Activated CD8-positive, alpha-beta memory T cell treated with anti-CD3 and anti-CD28 coated beads for 36 hours (primary cell): ENCODE results near the gene NEK8. TPM values are rescaled to one million over a fixed set of nuclear protein-coding genes. Genes with fewer than 3 reads are reported as not detected.

ENCODE experiments used
- CTCF ChIA-PET: fragments of 350-600 bp; sonication (Branson Sonifier 250); formaldehyde crosslinking; loops from one replicate; lab custom pipeline; 2021; ENCODE audit warnings: antibody characterized with exemption; lab: Charles Lee
- POLR2A ChIA-PET: fragments of 350-600 bp; sonication (Branson Sonifier 250); formaldehyde crosslinking; loops from one replicate; lab custom pipeline; 2021; ENCODE audit warnings: antibody characterized with exemption; lab: Charles Lee
- total RNA-seq, 2 experiments: library from RNA; stranded (reverse); gene quantifications; one replicate each; pipeline ENCODE4 v1.2.3, GENCODE V29; 2021

Gene NEK8
- total RNA-seq, 2 experiments from 2014 or later: 6.0 to 6.8 TPM

DNA sequence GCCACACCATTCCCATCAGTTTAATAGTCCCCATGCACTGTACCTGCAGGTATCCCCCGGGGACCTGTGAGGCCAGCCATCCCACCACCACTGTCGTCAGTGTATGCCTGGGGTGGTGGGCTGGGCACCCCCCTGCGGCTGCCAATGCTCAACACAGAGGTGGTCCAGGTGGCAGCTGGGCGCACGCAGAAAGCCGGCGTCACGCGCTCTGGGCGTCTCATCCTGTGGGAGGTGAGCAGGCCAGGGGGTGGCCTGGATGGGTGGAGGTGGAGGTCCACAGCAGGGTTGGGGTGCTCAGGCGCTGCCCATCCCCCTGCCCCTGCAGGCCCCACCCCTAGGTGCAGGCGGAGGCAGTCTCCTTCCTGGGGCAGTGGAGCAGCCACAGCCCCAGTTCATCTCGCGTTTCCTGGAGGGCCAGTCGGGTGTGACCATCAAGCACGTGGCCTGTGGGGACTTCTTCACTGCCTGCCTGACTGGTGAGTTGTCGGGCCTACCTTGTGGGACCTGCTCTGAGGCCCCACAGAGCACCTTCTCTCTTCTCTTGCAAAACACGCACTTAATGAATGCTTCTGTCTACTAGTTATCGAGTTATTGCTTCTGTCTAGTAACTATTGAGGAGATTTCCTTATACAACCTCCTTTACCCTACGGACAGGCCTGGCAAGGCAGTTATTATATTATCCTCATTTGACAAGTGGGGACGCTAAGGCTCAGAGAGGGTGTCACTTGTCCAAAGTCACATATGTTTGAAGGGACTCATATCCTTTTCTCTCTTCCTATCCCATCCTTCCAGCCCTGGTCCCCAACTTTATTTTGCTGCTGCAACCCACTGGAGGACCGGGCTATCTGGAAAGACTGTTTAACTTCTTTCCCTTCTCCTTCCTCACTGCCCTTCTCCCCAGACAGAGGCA, 9.4 kb downstream of the NEK8 start:
- ChIA-PET CTCF (no interaction called here), POLR2A (no interaction called here)

DNA sequence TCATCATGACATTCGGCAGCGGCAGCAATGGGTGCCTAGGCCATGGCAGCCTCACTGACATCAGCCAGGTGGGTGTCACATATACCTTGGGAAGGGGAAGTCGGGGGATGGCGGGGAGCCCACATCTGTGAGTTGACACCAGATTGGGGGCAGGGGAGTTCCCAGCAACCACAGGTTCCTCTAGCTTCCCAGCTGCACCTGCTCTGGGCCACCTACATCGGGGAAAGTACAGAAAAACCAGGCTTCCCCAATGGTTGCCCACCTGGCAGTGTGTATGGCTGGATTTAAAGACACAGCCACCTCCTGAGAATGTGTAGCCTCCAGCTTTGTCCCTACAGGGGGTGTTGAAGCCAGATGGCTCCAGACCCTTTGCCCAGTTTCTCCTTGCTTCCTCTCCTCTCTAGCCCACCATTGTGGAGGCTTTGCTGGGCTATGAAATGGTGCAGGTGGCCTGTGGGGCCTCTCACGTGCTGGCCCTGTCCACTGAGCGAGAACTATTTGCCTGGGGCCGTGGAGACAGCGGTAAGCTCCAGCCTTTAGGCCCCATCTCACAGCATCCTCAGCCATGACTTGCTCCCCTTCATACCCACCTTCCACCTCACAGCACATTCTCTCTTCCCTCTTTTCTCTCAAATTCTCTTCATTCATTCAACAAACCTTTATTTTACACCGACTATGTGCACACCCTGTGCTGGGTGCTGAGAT, 10.2 kb downstream of the NEK8 start:
- CTCF ChIA-PET: no interaction called here
- POLR2A ChIA-PET: no interaction called here

DNA sequence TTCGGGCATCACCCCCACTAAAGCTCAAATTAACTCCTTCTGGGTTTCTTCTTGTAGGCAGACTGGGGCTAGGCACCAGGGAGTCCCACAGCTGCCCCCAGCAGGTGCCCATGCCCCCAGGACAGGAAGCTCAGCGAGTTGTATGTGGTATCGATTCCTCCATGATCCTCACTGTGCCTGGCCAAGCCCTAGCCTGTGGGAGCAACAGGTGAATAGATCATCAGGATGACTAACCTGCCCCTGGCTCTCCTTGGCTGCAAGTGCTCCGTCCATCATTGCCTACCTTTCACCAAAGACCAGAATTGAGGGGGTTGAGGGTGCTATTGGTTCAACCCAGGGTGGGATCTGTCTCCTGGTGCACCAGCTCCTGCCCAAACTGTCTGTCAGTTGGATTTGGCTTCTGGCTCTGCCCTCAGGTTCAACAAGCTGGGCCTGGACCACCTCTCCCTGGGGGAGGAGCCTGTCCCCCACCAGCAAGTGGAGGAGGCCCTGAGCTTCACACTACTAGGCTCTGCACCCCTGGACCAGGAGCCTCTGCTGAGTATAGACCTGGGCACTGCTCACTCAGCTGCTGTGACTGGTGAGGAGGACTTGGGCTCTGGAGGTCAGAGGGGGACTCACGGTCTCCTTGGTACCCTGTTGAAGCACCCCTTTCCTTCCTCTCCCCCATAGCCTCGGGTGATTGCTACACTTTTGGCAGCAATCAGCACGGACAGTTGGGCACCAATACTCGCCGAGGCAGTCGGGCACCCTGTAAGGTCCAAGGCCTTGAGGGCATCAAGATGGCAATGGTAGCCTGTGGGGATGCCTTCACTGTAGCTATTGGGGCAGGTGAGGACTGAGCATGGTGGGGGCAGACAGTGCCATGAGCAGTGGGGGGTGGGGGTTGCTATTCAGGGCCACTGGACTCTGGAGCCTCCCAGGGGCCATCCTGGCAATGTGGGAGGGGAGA, 12.1 kb downstream of the NEK8 start:
- CTCF ChIA-PET: interaction anchor here (1.2 to 14.9 kb wide), 3 partner anchors 11 to 16 kb away, joined by 3 to 286 read pairs (median 3); partner anchors contain the start of genes NEK8 and TLCD1
- POLR2A ChIA-PET: interaction anchor here (0.6 kb wide), 1 partner anchor 13 kb away, joined by 3 read pairs; no protein-coding TSS in a partner anchor

DNA sequence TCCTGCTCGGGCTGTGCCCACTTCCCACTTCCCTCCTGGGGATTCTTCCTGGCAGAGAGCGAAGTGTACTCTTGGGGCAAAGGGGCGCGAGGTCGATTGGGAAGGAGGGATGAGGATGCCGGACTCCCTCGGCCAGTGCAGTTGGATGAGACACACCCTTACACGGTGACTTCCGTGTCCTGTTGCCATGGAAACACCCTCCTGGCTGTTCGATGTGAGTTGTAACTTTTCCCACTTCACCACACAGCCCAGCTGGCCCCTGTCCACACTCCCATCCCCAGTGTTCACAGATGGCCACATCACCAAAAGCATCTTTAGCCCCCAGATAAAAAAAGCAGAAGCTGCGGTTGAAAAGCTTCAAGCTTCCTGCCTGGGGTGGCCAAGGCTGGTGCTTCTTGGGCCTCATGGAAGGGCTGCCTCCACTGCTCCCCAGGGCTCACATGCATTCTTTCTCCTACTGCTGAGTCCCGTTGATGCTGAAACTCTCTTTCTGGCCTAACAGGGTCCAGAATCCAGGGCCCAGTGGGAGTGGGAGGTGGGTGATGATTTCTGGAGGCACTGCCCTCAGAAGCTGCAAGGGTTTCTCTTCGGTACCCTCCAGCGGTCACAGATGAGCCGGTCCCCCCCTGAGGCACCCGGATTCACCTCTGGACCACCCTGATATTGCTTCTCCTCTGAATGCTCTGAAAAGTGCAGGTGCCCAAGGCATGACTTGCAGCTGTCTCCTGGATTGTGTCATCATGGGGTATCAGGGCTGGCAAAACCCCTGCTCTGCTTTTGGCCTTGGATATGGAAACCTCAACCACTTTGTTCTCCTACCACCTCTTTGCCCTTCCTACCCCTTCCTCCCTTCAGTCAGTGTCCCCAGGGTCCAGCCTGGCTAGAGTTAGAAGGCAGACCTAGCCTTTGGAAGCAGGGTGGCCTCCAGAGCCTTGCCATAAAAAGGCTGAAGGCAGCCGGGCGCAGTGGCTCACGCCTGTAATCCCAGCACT, 13.1 kb downstream of the NEK8 start:
- ChIA-PET CTCF (interaction anchor here (0.9 to 14.9 kb wide), 3 partner anchors 9 to 22 kb away, joined by 3 to 286 read pairs (median 21); partner anchors contain the start of genes NEK8 and TLCD1), POLR2A (interaction anchor here (1.0 kb wide), 1 partner anchor 15 kb away, joined by 3 read pairs; no protein-coding TSS in a partner anchor)

DNA sequence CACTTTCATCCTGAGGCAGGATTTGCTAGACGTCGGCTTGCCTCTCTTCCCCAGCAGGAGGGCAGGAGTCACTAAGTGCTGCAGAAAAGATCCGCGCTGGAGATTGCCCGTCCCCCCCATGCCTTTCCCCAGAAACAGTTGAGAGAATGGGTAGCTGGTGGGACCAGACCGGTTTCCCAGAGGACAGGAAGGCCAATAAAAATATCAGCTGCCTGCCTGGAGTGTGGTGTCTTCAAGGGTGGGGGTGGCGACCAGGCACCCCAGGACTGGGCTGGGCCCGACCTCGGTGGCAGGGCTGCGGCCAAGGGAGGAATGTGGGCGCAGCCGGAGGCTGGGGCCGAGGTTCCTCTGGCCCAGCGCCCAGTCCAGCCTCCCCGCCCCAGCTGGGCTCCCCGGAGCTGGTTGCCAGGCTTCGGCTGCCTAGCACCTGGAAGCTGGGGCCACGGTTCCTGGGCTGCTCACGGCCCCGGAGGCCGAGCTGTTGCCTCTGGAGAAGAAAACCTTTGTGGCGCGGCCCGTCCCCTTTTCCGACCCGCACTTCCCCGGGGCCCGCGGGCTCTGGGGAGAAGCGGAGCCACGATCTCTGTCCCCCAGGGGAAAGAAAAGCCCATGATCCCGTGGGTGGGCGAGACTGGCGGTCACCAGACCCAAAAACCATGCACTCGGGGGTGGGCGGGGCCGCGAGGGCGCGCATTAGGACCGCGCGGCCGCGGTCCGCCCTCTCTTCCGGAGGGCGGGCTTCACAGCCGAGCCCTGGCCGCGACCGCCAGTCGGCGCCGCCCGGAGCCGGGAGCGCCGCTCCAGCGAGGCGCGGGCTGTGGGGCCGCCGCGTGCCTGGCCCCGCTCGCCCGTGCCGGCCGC, 14.9 kb downstream of the NEK8 start, which contains the start of gene TRAF4:
TRAF4 (plus strand) TSS at position 769 of the 861 bp plus-strand sequence. CDS start 102 bp downstream, outside the sequence.
- POLR2A ChIA-PET: interaction anchor here (0.7 to 10.4 kb wide), 2 partner anchors 9 to 17 kb away, joined by 3 to 102 read pairs; partner anchors contain the start of genes NEK8 and TLCD1

DNA sequence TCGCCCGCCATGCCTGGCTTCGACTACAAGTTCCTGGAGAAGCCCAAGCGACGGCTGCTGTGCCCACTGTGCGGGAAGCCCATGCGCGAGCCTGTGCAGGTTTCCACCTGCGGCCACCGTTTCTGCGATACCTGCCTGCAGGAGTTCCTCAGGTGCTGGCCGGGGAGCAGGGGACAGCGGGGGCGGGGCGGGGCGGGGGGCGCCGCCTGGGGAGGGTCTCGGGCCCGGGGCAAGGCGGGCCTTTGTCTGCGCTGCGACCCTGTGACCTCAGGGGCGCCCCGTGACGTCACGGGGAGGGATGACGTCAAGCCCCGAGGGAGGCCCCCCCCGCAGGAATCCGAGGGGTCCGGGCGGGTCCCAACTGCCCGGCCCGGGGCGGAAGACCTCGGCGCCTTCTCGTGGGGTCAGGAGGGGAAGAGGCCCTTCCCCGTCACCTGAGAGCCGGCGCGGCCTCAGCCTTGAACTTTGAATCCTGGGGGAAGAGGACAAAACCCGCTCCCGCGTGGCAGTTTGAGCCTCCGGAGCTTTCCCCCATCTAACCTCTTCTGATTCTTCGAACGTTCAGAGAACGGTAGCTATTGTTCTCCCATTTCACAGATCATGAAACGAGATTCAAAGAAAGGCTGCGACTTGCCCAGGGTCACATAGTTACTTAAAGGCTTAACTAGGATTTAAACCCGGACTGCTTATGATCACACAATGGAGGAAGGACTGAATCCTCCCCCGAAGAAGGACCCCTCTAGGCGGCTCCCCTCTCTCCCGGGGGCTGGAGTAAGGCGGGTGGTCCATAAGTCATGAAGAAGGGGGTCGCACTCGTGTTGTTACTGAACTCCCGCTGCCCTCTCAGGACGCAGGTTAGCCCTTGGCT, 15.8 kb downstream of the NEK8 start:
- ChIA-PET POLR2A (interaction anchor here (0.5 to 10.4 kb wide), 2 partner anchors 18 to 109 kb away, joined by 4 to 102 read pairs; partner anchors contain the start of genes NEK8 and TLCD1), CTCF (interaction anchor here (1.0 to 14.9 kb wide), 6 partner anchors 16 to 205 kb away, joined by 3 to 286 read pairs (median 4); partner anchors contain the start of genes FLOT2, NEK8 and TLCD1)

More for the DNA sequence above, 14.9 kb downstream of the NEK8 start, which contains the start of gene TRAF4:
- CTCF ChIA-PET: interaction anchor here (1.0 to 14.9 kb wide), 3 partner anchors 15 to 202 kb away, joined by 3 to 286 read pairs (median 21); partner anchors contain the start of genes NEK8 and TLCD1

DNA sequence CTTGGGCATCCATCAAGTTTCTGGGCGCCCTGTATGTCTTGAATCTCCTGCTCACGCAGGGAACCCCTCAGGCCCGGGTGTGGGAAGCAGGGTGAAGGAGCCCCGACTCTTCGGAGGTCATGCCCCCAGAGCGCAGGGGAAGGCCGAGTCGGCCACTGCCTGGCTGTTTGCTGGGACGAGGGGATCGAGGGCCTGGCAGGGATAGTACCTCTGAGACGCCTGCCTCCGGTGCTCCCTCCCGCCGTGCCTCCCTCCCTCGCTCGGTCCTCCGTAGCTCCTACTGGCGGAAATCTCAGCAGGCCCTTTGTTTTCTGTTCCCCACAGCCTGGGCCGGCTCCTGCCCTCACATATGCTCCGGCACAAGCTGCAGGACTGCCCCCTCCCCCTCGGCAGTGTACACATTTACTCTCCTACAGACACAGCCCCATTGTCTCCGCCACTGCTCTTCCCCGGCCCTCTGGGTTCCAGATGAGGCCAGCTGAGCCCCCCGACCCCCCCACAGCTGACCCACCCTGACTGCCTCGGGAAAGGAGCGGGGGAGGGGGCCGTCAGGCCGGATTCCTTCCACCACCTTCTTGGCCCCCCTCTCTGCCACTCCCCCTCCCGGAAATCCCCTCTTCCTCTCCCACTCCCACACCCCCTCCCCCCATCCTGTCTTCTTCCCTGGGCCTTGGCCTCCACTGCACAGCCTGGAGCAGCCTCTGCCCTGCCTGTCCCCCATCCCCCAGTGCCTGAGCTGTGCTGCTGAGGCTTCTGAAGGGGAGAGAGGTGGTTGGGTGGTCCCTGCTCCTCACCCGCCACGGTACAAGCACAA, 16.6 kb downstream of the NEK8 start:
- ChIA-PET POLR2A (interaction anchor here (0.5 to 10.4 kb wide), 2 partner anchors 18 to 108 kb away, joined by 4 to 102 read pairs; partner anchors contain the start of genes NEK8 and TLCD1), CTCF (interaction anchor here (0.8 to 14.9 kb wide), 5 partner anchors 17 to 204 kb away, joined by 3 to 286 read pairs (median 4); partner anchors contain the start of genes FLOT2, NEK8 and TLCD1)

DNA sequence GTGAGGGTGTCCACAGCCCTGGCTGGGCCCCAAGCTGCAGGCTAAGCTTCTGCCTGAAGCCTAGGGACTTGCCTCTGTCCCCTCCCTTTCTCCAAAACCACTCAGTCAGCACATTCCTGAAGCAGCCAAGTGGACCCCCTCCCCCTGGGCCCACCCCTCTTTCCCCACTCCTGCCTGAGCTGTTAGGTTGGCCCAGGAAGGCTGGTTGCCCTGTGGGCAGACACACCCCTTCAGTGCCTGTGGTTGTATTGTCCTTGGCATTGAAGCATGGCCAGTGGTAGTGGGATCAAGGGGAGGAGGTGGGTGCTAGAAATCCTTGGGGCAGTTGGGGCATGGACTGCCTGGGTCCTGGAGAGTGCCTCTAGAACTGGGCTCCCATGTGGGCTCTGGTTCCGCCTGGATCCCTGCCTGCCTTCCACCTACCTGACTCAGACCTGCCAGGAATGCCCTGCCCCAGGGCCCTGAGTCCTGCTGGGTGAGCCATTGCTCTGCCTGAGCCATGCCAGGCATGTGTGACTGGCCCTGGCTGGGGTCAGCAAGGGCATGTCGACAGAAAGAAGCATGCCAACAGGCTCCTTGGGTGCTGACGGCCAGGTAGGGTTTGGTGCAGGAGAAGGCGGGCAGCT, 17.3 kb downstream of the NEK8 start:
- POLR2A ChIA-PET: interaction anchor here (0.5 to 10.4 kb wide), 4 partner anchors 19 to 314 kb away, joined by 3 to 102 read pairs (median 6); partner anchors contain the start of genes NEK8, PROCA1, RPL23A and TLCD1
- CTCF ChIA-PET: interaction anchor here (0.8 to 14.9 kb wide), 4 partner anchors 17 to 203 kb away, joined by 3 to 286 read pairs (median 4); partner anchors contain the start of genes FLOT2, NEK8 and TLCD1

DNA sequence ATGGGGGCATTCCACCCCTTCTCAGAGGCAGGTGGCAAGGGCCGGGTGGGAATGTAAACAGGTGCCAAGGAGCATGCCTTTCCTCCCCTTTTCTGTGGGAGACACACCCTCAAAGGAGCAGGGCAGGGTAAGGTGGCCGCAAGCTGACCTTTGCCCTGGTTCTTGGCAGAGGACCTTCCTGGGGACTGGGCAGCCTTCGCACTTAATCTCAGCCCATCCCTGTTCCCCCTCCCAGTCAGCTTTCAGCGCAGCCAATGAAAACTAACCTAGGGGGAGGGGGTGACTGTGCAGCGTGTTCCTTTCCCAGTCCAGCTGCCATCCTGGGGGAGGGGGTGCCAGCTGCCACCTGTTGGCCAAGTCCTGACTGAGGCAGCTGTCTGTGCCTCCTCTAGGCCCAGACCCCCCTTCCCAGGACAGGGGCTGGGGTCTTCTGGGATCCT, 18.0 kb downstream of the NEK8 start:
- CTCF ChIA-PET: interaction anchor here (14.9 kb wide), 1 partner anchor 18 kb away, joined by 286 read pairs; the partner anchor contains the start of genes NEK8 and TLCD1
- POLR2A ChIA-PET: interaction anchor here (0.5 to 10.4 kb wide), 4 partner anchors 20 to 67 kb away, joined by 3 to 102 read pairs (median 5); partner anchors contain the start of genes NEK8, PROCA1, RPL23A and TLCD1

DNA sequence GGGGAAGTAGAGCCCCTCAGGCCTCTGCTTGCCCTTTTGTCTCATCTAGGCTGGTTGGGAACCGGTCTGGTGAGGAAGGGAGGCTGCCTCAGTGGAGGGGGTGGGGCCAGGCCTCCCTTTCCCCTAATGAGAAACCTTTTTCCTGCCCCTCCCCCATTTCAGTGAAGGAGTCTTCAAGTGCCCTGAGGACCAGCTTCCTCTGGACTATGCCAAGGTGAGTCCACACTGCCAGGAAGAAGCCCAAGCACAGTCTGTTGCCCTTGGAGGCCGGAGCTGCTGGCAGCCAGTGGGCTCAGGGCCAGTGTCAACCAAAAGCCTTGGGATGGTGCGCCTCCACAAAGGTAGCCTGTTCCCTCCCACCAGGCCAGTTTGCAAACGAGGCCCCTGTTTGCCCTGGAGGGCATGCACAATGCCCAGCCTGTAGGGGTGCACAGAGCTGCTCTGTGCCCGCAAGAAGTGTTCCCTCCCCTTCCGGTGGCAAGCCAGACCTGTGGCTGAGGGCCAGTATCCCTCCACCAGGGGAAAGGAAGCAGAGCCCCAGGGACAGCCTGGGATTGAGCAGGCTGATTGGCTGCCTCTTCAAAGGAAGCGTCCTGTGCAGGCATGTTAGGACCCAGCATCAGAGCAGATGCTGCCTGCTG, 18.6 kb downstream of the NEK8 start:
- POLR2A ChIA-PET: interaction anchor here (10.4 kb wide), 1 partner anchor 20 kb away, joined by 102 read pairs; the partner anchor contains the start of genes NEK8 and TLCD1
- CTCF ChIA-PET: interaction anchor here (1.2 to 14.9 kb wide), 2 partner anchors 14 to 19 kb away, joined by 4 to 286 read pairs; partner anchors contain the start of genes NEK8 and TLCD1

DNA sequence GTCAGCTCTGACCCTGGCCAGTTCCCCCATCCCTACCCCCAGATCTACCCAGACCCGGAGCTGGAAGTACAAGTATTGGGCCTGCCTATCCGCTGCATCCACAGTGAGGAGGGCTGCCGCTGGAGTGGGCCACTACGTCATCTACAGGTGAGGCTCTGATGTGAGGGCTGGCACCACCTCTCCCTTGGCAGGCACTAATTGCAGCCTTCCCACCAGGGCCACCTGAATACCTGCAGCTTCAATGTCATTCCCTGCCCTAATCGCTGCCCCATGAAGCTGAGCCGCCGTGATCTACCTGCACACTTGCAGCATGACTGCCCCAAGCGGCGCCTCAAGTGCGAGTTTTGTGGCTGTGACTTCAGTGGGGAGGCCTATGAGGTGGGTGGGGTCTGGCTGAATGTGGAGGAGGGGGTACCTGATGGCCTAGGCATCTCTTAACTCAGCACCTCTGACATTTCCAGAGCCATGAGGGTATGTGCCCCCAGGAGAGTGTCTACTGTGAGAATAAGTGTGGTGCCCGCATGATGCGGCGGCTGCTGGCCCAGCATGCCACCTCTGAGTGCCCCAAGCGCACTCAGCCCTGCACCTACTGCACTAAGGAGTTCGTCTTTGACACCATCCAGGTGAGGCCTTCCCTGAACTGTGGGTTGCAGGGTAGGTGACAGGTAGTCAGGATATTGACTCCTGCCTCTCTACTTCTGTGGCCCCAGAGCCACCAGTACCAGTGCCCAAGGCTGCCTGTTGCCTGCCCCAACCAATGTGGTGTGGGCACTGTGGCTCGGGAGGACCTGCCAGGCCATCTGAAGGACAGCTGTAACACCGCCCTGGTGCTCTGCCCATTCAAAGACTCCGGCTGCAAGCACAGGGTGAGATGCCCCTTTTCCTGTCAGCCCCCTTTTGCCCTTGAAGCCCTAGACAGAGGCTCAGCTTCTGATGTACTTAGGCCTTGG, 19.5 kb downstream of the NEK8 start:
- POLR2A ChIA-PET: interaction anchor here (1.1 to 10.4 kb wide), 3 partner anchors 21 to 28 kb away, joined by 4 to 102 read pairs (median 13); partner anchors contain the start of genes NEK8, RPL23A and TLCD1
- CTCF ChIA-PET: interaction anchor here (1.2 to 14.9 kb wide), 4 partner anchors 9 to 19 kb away, joined by 3 to 286 read pairs (median 10); partner anchors contain the start of genes NEK8 and TLCD1
